Activated T-cell treated with anti-CD3 and anti-CD28 coated beads, Interleukin-2, amount 50 U/mL, for 4 hours (primary cell): ENCODE measurements around the gene HOXA7. TPM values are rescaled to one million over a fixed set of nuclear protein-coding genes. Genes with fewer than 3 reads are reported as not detected.

Experiments
- ATAC-seq, 2 donors: fragments of 200-7000 bp; cut with Tn5 transposase; one replicate each; pipeline ENCODE4 v1.10.0; 2021
- DNase-seq: peaks from one replicate; pipeline ENCODE4 v3.0.0-alpha.2; 2020
- H3K27me3 Mint-ChIP-seq: one replicate; pipeline ENCODE4 v1.8.0; 2021; ENCODE audit warnings: low read depth, mixed read lengths
- H3K36me3 Mint-ChIP-seq: one replicate; pipeline ENCODE4 v1.8.0; 2022; ENCODE audit warnings: mixed read lengths; ENCODE audit not compliant: insufficient read depth
- H3K4me1 Mint-ChIP-seq: one replicate; pipeline ENCODE4 v1.8.0; 2021; ENCODE audit warnings: low read depth, mixed read lengths
- H3K4me3 Mint-ChIP-seq: one replicate; pipeline ENCODE4 v1.8.0; 2021; ENCODE audit warnings: mild to moderate bottlenecking, moderate library complexity, mixed read lengths
- H3K9me3 Mint-ChIP-seq: one replicate; pipeline ENCODE4 v1.8.0; 2021; ENCODE audit warnings: mixed read lengths
- total RNA-seq, 3 donors: library from RNA; stranded (reverse); gene quantifications; one replicate each; pipeline ENCODE4 v1.2.1, GENCODE V29; 2021

The HOXA7 gene
- total RNA-seq, 3 donors from 2014 or later: not detected

- H3K27me3 Mint-ChIP-seq: peaks cover 86% of the 10 kb centered on the region
- H3K9me3 Mint-ChIP-seq: no peaks in the 10 kb centered on the region
- no peak overlapping the region for H3K4me3 Mint-ChIP-seq
- no peaks in the 10 kb centered on the region for H3K36me3 Mint-ChIP-seq
- H3K4me1 Mint-ChIP-seq: peaks cover 22% of the 10 kb centered on the region
- ATAC-seq (no peak), DNase-seq (no peak)
Observed at GRCh38 chr7:27148031-27148755, 8.3 kb downstream of the HOXA7 start.

- no peaks in the 10 kb centered on the region for H3K9me3 Mint-ChIP-seq
Observed at GRCh38 chr7:27147199-27148030, 9.1 kb downstream of the HOXA7 start, which contains the start of gene HOXA6. TSS of gene HOXA6 (minus strand) at chr7:27147774. CDS start at chr7:27147749, 25 bp downstream.

GRCh38 chr7:27146491-27147198 lies 9.8 kb downstream of the HOXA7 start:
- no peak for DNase-seq
- peaks cover 78% of the 10 kb centered on the region for H3K27me3 Mint-ChIP-seq
- no peaks in the 10 kb centered on the region for H3K36me3 Mint-ChIP-seq
- H3K4me3 Mint-ChIP-seq: no peak overlapping the region
- no peaks in the 10 kb centered on the region for H3K9me3 Mint-ChIP-seq
- no peak for ATAC-seq
- H3K4me1 Mint-ChIP-seq: peaks cover 17% of the 10 kb centered on the region

More at GRCh38 chr7:27147199-27148030, 9.1 kb downstream of the HOXA7 start, which contains the start of gene HOXA6:
- H3K36me3 Mint-ChIP-seq: no peaks in the 10 kb centered on the region
- DNase-seq: no peak
- H3K4me1 Mint-ChIP-seq: peaks cover 22% of the 10 kb centered on the region
- H3K27me3 Mint-ChIP-seq: peaks cover 84% of the 10 kb centered on the region
- ATAC-seq: no peak
- no peak within 1 kb of the TSS for H3K4me3 Mint-ChIP-seq

GRCh38 chr7:27145914-27146412 lies 10.5 kb downstream of the HOXA7 start:
- H3K4me1 Mint-ChIP-seq: peaks cover 10% of the 10 kb centered on the region
- ATAC-seq (no peak), DNase-seq (no peak)
- no peaks in the 10 kb centered on the region for H3K9me3 Mint-ChIP-seq
- H3K27me3 Mint-ChIP-seq: peaks cover 77% of the 10 kb centered on the region
- H3K36me3 Mint-ChIP-seq: no peaks in the 10 kb centered on the region
- no peak overlapping the region for H3K4me3 Mint-ChIP-seq

- H3K36me3 Mint-ChIP-seq: no peaks in the 10 kb centered on the region
- ATAC-seq: no peak
- no peak overlapping the region for H3K4me3 Mint-ChIP-seq
- peaks cover 72% of the 10 kb centered on the region for H3K27me3 Mint-ChIP-seq
- peaks cover 6% of the 10 kb centered on the region for H3K4me1 Mint-ChIP-seq
- no peak for DNase-seq
- H3K9me3 Mint-ChIP-seq: no peaks in the 10 kb centered on the region
Observed at GRCh38 chr7:27145165-27145913, 11.1 kb downstream of the HOXA7 start.

GRCh38 chr7:27144781-27145164 lies 11.7 kb downstream of the HOXA7 start:
- H3K36me3 Mint-ChIP-seq: no peaks in the 10 kb centered on the region
- no peak overlapping the region for H3K4me3 Mint-ChIP-seq
- H3K27me3 Mint-ChIP-seq: peaks cover 66% of the 10 kb centered on the region
- no peak for DNase-seq
- H3K4me1 Mint-ChIP-seq: peaks cover 5% of the 10 kb centered on the region
- H3K9me3 Mint-ChIP-seq: no peaks in the 10 kb centered on the region
- no peak for ATAC-seq

- no peaks in the 10 kb centered on the region for H3K36me3 Mint-ChIP-seq
Observed at GRCh38 chr7:27143950-27144780, 12.3 kb downstream of the HOXA7 start.

GRCh38 chr7:27143023-27143949 lies 13.2 kb downstream of the HOXA7 start, which contains the start of gene HOXA5:
TSS of gene HOXA5 (minus strand) at chr7:27143681. CDS start at chr7:27143607, 74 bp downstream.
- peaks cover 3% of the 10 kb centered on the region for H3K4me1 Mint-ChIP-seq
- no peaks in the 10 kb centered on the region for H3K9me3 Mint-ChIP-seq
- no peak within 1 kb of the TSS for H3K4me3 Mint-ChIP-seq
- DNase-seq: no peak
- ATAC-seq: peak in 1 of 2 donors; percentile 31
- peaks cover 58% of the 10 kb centered on the region for H3K27me3 Mint-ChIP-seq
- no peaks in the 10 kb centered on the region for H3K36me3 Mint-ChIP-seq

More at GRCh38 chr7:27143950-27144780, 12.3 kb downstream of the HOXA7 start:
- ATAC-seq (no peak), DNase-seq (no peak)
- Mint-ChIP-seq H3K27me3 (peaks cover 60% of the 10 kb centered on the region), H3K9me3 (no peaks in the 10 kb centered on the region), H3K4me3 (no peak overlapping the region), H3K4me1 (peaks cover 5% of the 10 kb centered on the region)

GRCh38 chr7:27142580-27143022 lies 13.9 kb downstream of the HOXA7 start:
- no peak overlapping the region for H3K4me3 Mint-ChIP-seq
- no peaks in the 10 kb centered on the region for H3K4me1 Mint-ChIP-seq
- ATAC-seq (no peak), DNase-seq (no peak)
- H3K27me3 Mint-ChIP-seq: peaks cover 60% of the 10 kb centered on the region
- H3K9me3 Mint-ChIP-seq: no peaks in the 10 kb centered on the region
- H3K36me3 Mint-ChIP-seq: no peaks in the 10 kb centered on the region

- Mint-ChIP-seq H3K27me3 (peaks cover 61% of the 10 kb centered on the region), H3K4me1 (no peaks in the 10 kb centered on the region), H3K36me3 (no peaks in the 10 kb centered on the region), H3K9me3 (no peaks in the 10 kb centered on the region), H3K4me3 (no peak overlapping the region)
- no peak for DNase-seq
- no peak for ATAC-seq
Observed at GRCh38 chr7:27141923-27142579, 14.4 kb downstream of the HOXA7 start.

GRCh38 chr7:27141137-27141922 lies 15.1 kb downstream of the HOXA7 start:
- no peak for DNase-seq
- H3K4me3 Mint-ChIP-seq: no peak overlapping the region
- H3K4me1 Mint-ChIP-seq: no peaks in the 10 kb centered on the region
- H3K36me3 Mint-ChIP-seq: no peaks in the 10 kb centered on the region
- no peak for ATAC-seq
- H3K27me3 Mint-ChIP-seq: peaks cover 59% of the 10 kb centered on the region
- no peaks in the 10 kb centered on the region for H3K9me3 Mint-ChIP-seq
